CD4-positive, alpha-beta T cell treated with Interleukin-17A for 4 hours (primary cell): Measurements from ENCODE around the gene PDE11A.
"Not testable (repeated sequence)": the region's sequence is repeated elsewhere in the genome, so short reads cannot be mapped to it uniquely, and the experiment has no call there.

Source experiments
- DNase-seq: peaks from one replicate; pipeline ENCODE4 v3.0.0-alpha.2; 2020; ENCODE audit warnings: mixed read lengths

The PDE11A gene

DNA sequence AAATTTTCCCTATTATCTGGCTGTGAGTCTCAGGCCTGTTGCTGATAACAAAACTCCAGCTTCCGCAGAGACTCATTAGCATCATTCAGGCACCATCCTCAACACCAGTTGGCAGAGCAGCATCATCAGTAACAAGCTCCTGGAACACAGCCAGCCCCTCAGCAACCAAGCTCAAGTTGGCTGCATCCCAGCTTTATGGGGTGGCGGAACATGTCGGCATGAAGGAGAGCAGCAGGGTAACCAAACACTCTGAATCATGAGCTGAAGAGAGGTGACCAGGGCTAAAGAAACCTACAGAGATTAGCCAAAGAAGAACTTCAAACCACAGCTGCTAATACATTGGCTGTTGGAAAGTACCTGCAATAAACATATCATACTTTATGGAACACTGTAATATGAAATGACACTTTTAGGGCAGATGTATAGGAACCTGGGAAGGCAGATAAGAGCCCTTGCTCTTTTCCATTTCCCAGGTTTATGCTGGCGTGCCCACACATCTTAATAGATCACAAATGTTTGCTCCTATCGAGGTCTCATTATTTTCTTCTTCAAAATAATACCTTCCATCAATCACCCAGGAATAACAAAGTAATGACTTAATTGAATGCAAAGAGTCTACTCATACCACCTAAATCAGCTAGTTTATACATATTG lies 63.8 kb downstream of the PDE11A start:
- DNase-seq, result no peak

DNA sequence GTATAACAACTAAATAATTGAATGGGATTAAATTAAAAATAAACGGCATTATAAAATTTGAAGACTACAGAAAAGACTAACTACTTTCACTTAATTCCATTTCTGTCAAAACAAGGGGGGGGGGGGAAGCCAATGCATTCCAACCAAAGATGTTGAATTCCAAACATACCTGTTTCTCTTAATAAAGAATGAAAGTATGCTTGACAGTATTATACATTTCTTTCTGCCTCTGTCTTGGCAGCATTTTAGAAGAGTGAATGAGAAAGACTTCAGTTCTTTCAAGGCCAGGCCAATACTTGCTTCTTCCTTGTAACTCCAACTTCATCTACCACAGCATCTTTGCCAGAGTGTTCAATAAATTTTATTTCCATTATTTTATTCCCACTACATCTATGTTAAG lies 65.9 kb downstream of the PDE11A start:
- no peak for DNase-seq

DNA sequence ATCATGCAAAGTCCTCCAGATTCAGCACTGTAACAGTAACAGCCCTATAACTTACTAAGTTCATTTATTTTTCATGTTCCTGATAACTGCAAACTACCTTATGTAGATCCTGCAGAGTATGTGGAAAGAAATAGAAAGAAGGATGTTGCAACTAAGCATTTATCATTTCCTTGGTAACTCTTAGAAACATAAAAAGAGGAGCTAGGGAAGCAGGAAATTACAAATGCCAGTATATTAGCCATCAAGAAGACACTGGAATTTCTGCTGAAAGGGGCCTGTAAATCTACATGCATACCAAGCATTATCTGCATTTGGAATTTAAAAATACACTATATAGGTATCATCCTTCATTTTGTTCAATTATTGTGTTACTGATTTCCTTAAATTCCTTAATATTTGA lies 66.8 kb downstream of the PDE11A start:
- no peak for DNase-seq

DNA sequence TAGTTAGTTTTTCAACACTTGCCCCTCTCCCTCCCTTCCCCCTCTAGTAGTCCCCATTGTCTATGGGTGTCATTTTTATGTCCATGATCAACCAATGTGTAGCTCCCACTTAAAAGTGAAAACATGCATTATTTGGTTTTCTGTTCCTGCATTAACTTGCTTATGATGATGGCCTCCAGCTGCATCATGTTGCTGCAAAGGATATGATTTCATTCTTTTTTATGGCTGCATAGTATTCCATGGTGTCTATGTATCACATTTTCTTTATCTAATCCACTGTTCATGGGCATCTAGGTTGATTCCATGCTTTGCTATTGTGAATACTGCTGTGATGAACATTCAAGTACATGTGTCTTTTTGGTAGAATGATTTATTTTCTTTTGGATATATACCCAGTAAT lies 70.5 kb downstream of the PDE11A start:
- no peak for DNase-seq

- DNase-seq, result no peak
Measured at GRCh38 chr2:177998996-177999395, 73.6 kb downstream of the PDE11A start.

DNA sequence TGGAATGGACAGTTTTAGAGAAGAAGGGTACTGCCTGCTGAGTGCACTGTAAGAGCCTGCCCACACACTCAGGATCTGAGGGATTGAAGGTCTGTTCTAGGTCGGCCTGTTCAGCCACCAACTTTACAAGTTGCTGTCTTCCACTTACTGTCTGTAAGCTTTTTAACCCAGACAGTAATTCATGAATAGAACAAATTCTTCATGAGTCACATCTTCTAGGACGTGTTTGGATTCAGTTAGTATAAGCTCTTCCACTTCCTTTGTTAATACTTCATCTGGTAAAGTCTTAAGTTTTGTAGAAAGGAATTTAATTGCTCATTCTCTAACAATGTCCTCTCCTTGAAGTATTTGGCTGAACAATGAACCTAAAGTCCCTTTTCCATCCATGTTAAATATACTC lies 74.6 kb downstream of the PDE11A start:
- no peak for DNase-seq

DNA sequence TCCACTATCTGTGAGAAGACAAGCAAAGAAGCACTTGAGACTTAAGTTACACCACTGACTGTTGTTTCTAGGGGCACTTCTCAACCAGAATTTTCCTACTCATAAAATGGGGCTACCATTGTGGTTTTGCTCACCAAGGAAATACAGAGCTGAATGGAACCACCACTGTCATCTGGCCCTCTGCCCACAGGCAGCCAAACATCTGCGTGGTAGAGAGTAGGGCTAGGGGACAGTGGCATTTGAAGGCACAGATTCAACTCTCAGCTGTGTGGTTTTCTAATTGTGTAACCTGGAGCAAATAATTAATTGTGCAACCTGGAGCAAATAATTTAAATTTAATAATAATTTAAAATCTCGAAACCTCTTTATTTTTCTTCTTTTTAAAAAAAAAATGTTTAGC lies 79.6 kb downstream of the PDE11A start:
- DNase-seq, result no peak

DNA sequence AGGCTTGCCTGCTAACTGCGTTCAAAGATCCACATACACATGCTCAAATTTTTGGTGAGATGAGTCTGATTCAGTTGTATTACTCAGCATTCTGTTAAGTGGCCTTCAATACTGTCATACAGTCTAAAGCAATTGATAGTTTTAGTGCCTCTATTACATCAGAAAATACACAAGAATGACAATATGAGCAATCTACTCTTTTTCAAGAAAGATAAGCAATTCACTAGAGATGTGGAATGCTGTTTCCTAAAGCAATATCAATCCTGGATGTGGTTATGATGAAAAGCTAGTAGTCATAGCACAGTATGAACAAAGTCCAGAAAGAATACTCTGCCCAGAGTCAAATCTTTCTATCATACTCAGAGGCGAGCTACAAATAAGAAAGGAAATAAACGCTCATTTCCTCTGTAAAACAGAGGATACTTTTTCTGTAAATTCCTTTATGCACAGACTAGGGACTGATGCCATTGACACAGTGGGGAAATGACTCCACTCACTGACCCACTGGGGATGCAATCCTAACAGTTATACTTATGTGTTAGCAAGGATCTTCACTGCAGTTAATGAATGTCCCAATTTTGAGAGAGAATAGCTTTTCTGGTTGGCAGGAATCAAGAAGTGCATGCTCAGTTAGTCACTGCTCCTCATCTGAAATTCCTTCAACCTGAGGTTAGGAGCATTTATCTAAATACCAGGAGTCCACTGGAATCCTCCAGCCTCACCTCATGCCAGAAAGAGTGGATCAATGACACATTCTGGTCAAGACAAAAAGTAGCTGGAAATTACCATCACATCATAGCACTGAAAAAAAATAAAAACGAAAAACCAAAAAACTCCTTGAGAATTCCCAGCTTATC lies 83.3 kb downstream of the PDE11A start:
- DNase-seq, result no peak

GRCh38 chr2:177984749-177985148 lies 87.8 kb downstream of the PDE11A start:
- no peak for DNase-seq

DNA sequence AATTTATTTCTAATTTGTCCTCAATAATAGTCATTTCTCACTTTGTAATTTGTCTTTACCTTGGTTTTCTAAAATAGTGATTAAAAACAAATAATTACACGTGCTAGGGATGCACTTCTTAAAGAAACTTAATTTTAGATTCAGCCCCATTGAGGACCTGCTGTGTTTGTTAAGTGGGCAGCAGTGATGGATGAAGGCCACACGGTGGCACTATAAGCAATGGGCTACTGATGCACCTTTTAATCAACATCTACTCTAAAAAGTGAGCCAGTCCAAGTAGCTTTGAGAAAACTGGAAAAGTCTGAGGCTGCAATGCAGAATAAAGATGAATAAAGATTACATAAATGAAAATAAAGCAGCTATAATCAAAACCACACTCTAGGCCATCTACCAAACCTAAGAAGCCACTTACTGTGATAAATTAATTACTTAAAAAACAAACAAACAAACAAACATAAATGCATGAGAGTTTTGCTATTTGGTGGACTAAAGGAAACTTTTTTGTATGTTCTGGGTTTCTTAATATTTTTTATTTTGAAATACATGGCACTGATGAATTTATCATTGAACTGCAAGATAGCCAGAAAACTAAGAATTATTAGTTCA lies 89.3 kb downstream of the PDE11A start:
- DNase-seq, result no peak

- no peak for DNase-seq
Measured at GRCh38 chr2:177972782-177973181, 99.8 kb downstream of the PDE11A start.

DNA sequence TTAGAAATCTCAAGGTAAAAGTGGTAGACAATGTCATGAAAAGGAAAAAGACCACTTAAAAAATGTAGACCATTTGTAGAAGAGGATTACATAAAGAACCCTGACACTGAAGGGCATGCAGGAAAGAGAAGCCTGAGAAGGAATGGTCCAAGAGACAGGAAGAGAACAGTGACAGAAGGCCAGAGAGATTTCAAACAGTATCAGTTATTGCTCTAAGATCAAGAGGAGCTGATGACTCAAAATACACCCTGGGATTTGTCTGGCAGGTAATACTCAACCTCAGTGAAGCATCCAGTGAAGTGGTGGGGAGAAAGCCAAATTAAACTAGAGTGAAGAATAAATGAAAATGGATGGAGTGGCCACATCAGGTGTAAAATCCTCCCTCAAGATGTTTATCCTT lies 100.5 kb downstream of the PDE11A start:
- no peak for DNase-seq

- DNase-seq, result no peak
Measured at GRCh38 chr2:177970670-177971454, 101.7 kb downstream of the PDE11A start.

DNA sequence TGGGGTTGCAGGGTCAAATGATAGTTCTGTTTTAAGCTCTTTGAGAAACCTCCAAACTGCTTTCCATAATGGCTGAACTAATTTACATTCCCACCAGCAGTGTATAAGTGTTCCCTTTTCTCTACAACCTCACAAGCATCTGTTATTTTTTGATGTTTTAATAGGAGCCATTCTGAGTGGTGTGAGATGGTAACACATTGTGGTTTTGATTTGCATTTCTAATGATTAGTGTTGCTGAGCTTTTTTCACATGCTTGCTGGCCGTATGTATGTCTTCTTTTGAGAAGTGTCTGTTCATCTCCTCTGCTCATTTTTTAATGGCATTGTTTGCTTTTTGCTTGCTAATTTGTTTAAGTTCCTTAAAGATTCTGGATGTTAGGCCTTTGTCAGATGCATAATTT lies 107.7 kb downstream of the PDE11A start:
- no peak for DNase-seq

DNA sequence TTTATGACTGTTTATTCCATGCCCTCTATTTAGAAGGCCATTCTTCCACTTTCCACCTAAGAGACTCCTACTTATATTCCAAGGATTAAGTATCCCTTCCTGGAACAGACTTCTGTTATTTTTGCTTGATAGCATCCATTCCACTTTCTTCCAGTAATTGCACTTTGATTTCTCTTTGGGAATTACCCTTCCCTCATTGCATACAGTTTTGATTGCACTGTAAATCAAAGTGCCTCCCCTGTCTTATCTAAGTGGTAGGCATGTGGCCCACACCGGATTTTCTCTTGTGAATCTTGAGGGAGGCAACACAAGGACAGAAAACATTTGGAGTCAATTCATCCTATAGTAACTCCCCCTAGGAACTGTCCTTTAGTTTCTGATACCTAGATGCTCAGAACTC lies 120.4 kb downstream of the PDE11A start:
- DNase-seq, result no peak

GRCh38 chr2:177947598-177947997 lies 125.0 kb downstream of the PDE11A start:
- DNase-seq, result not testable (repeated sequence)

GRCh38 chr2:177944530-177944929 lies 128.0 kb downstream of the PDE11A start:
- DNase-seq, result not testable (repeated sequence)

DNA sequence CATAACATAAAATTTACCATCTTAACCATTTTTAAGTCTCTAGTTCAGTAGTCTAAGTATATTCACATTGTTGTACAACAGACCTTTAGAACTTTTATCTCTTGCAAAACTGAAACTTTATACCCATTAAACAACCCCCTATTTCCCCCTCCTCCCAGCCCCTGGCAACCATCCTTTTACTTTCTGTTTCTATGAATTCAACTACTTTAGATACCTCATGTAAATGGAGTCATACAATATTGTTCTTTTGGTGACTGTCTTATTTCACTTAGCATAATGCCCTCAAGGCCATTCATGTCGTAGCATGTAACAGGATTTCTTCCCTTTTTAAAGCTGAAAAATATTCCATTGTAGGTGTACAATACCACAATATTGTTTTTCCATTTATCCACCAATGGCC lies 129.8 kb downstream of the PDE11A start:
- DNase-seq, result no peak

GRCh38 chr2:177939211-177939610 lies 133.4 kb downstream of the PDE11A start:
- DNase-seq, result no peak

- DNase-seq, result no peak
Measured at GRCh38 chr2:177930916-177931315, 141.7 kb downstream of the PDE11A start.

GRCh38 chr2:177929662-177930522 lies 142.7 kb downstream of the PDE11A start:
- DNase-seq, result no peak

GRCh38 chr2:177923323-177923722 lies 149.3 kb downstream of the PDE11A start:
- no peak for DNase-seq
